ENCODE results near the gene MAD1L1. TPM values are rescaled to one million over a fixed set of nuclear protein-coding genes. Genes with fewer than 3 reads are reported as not detected.

Gene MAD1L1
- total RNA-seq, 3 donors from 2014 or later, result 25.3 to 31.2 (median 26.2) TPM

GRCh38 chr7:1928645-1929348 is 303.9 kb downstream of the MAD1L1 start:
- Histone ChIP-seq H3K4me3 (no peak overlapping the region), H3K4me1 (ENCODE audit: low read depth) (peaks cover 8% of the 10 kb centered on the region), H3K9me3 (no peaks in the 10 kb centered on the region), H3K36me3 (ENCODE audit: low read depth) (no peaks in the 10 kb centered on the region)
- intact Hi-C loops (cut with DNase I, micrococcal nuclease), result no loop called here
- no peak for TF ChIP-seq CTCF (IDR thresholded peaks at IDR 0.05)
- ATAC-seq, result peak; percentile 94
- peak; percentile 76 to 85 (median 85) for DNase-seq

- no peak overlapping the region for H3K4me3 ChIP-seq
- DNase-seq (no peak), ATAC-seq (no peak)
- H3K9me3 ChIP-seq, result no peaks in the 10 kb centered on the region
- intact Hi-C loops (cut with DNase I, micrococcal nuclease), result no loop called here
- H3K36me3 ChIP-seq (ENCODE audit: low read depth), result no peaks in the 10 kb centered on the region
- peaks cover 8% of the 10 kb centered on the region for H3K4me1 ChIP-seq (ENCODE audit: low read depth)
- no peak for TF ChIP-seq CTCF (IDR thresholded peaks at IDR 0.05)
Observed at GRCh38 chr7:1927937-1928644, 304.7 kb downstream of the MAD1L1 start.

GRCh38 chr7:1926908-1927306 is 305.8 kb downstream of the MAD1L1 start:
- Histone ChIP-seq H3K4me3 (no peak overlapping the region), H3K36me3 (ENCODE audit: low read depth) (no peaks in the 10 kb centered on the region), H3K4me1 (ENCODE audit: low read depth) (peaks cover 8% of the 10 kb centered on the region), H3K9me3 (no peaks in the 10 kb centered on the region)
- ATAC-seq, result peak; percentile 33
- intact Hi-C loops (cut with DNase I, micrococcal nuclease), result no loop called here
- TF ChIP-seq CTCF (IDR thresholded peaks at IDR 0.05), result no peak
- DNase-seq, result no peak

DNA sequence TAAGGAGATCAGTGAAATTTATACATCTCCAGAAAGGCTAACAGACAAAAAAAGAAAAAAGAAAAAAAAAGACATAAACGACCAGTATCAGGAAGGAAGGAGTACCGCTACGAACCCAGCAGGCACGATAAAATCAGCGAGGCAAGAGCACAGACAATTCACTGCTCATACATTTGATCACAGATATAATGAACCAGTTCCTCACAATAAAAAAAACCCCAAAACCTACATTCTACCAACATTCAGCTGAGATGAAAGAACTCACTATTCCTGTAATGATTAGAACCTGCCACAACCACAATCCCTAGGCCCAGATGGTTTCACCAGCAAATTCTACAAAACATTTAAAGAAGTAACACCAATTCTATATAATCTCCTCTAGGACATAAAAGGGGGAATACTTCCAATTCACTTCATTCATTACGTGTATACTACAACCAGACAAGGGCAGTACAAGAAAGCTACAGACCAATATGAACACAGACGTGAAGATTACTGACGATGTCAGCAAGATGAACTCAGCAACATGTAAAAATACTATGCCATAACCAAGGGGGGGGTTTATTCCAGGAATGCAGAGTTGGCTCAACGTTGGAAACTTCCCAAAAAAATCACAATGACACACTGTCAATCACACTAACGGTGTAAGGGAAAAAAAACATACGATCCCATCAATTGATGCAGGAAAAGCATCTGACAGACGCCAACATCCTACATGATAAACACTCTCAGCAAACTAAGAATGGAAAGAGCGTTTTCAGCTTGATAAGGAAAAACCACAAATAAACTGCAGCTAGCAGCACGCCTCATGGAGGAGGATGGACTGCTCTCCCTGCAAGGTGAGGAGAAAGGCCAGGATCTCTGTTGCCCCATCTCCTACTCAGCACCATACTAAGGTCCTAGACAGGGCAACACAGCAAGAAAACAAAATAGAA is 306.5 kb downstream of the MAD1L1 start:
- TF ChIP-seq CTCF (IDR thresholded peaks at IDR 0.05), result no peak
- Histone ChIP-seq H3K4me1 (ENCODE audit: low read depth) (peaks cover 8% of the 10 kb centered on the region), H3K9me3 (no peaks in the 10 kb centered on the region), H3K36me3 (ENCODE audit: low read depth) (no peaks in the 10 kb centered on the region), H3K4me3 (no peak overlapping the region)
- DNase-seq, result no peak
- intact Hi-C loops (cut with DNase I, micrococcal nuclease), result no loop called here
- no peak for ATAC-seq

DNA sequence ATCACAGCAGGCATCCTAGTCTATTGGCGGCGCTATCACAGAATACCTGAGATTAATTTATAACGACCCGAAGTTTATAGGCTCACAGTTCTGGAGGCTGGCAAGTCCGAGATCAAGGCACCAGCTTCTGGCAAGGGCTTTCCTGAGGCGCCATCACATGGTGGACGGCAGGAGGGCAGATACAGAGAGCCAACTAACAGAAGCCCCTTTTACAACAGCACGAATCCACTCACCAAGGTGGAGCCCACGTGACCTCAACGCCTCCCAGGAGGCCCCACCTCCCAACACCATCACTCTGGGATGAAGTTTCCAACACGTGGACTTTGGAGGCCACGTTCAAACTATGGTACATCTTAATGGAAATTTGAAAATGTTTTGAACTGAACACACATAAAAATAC is 307.4 kb downstream of the MAD1L1 start:
- H3K36me3 ChIP-seq (ENCODE audit: low read depth), result no peaks in the 10 kb centered on the region
- H3K9me3 ChIP-seq, result no peaks in the 10 kb centered on the region
- intact Hi-C loops (cut with DNase I, micrococcal nuclease), result no loop called here
- ATAC-seq (no peak), DNase-seq (no peak)
- H3K4me3 ChIP-seq, result no peak overlapping the region
- TF ChIP-seq CTCF (IDR thresholded peaks at IDR 0.05), result no peak
- H3K4me1 ChIP-seq (ENCODE audit: low read depth), result peaks cover 8% of the 10 kb centered on the region
